Thyroid gland (tissue), 4 donors: ENCODE results near the gene GABPB1. TPM values are rescaled to one million over a fixed set of nuclear protein-coding genes. Genes with fewer than 3 reads are reported as not detected.
A peak's percentile ranks its signal among the peaks of the same experiment; 100 is the strongest.

ENCODE experiments used
- DNase-seq, 2 donors: peaks; one replicate each; pipeline ENCODE4 v3.0.0-alpha.2; 2019
- H3K27ac ChIP-seq, 3 donors: fragments of 200-600 bp; sonication (generic); 1 replicate in 2 of 3; 2 replicates in 1 of 3; pipeline ENCODE4 v1.5.1; 2016 to 2019; ENCODE audit warnings: mild to moderate bottlenecking in 1 of 3, moderate library complexity in 1 of 3
- H3K27me3 ChIP-seq: fragments of 200-600 bp; sonication (generic); one replicate; pipeline ENCODE4 v1.5.1; 2019
- H3K36me3 ChIP-seq, 2 donors: fragments of 200-600 bp; sonication (generic); one replicate each; pipeline ENCODE4 v1.5.1; 2016 to 2019
- H3K4me1 ChIP-seq, 2 donors: fragments of 200-600 bp; sonication (generic); one replicate each; pipeline ENCODE4 v1.5.1; 2017 to 2019
- H3K4me3 ChIP-seq, 3 donors: fragments of 200-600 bp; sonication (generic); replicated peaks in 1 of 3; 1 replicate in 2 of 3; 2 replicates in 1 of 3; pipeline ENCODE4 v1.5.1; 2016; ENCODE audit warnings: mild to moderate bottlenecking in 1 of 3
- H3K9me3 ChIP-seq: fragments of 200-600 bp; sonication (generic); one replicate; pipeline ENCODE4 v1.5.1; 2017
- CTCF ChIP-seq, 6 experiments: fragments of 200-600 bp in 3 of 6; fragments of 450-650 bp in 3 of 6; sonication (generic) in 3 of 6; IDR thresholded peaks; one replicate each; pipeline ENCODE4 v1.5.1; 2016 to 2019; ENCODE audit warnings: antibody characterized with exemption in 6 of 6, mild to moderate bottlenecking in 2 of 6, inconsistent platforms in 1 of 6, moderate library complexity in 1 of 6
- POLR2A ChIP-seq, 2 donors: fragments of 450-650 bp; IDR thresholded peaks; one replicate each; pipeline ENCODE4 v1.6.1; 2017; ENCODE audit warnings: antibody characterized with exemption in 2 of 2, mild to moderate bottlenecking in 2 of 2, moderate library complexity in 1 of 2
- WGBS, 2 donors: methylation state at CpG; one replicate each; pipeline ENCODE4 v1.1.5; 2017; 5-methylcytosine and 5-hydroxymethylcytosine counted together
- intact Hi-C: fragments of 100-400 bp; cut with DNase I; formaldehyde crosslinking; loops from one replicate; pipeline ENCODE4 v1.15.1; 2023
- total RNA-seq, 4 donors: library from RNA; depleted of rRNA; stranded (reverse); fragments of >200 nt; gene quantifications; one replicate each; pipeline ENCODE4 v1.2.3, GENCODE V29; 2016

Gene GABPB1
- total RNA-seq, 4 donors from 2014 or later = 22.2 to 30.0 (median 27.3) TPM

- intact Hi-C loops = no loop called here
- Histone ChIP-seq H3K9me3 (no peaks in the 10 kb centered on the region), H3K4me3 (no peak overlapping the region), H3K27me3 (no peaks in the 10 kb centered on the region), H3K4me1 (peaks cover 0 to 3% of the 10 kb centered on the region in 2 donors), H3K36me3 (no peaks in the 10 kb centered on the region), H3K27ac (no peak overlapping the region)
- TF ChIP-seq POLR2A (IDR thresholded peaks at IDR 0.05) = no peak
- peak; percentile 31 to 81 (median 70) for TF ChIP-seq CTCF (IDR thresholded peaks at IDR 0.05)
- WGBS, 2 donors = 51% methylated on average over 4 of the region's 4 CpGs
- peak; percentile 24 to 40 for DNase-seq
These were observed 39.0 kb downstream of the GABPB1 start for GRCh38 chr15:50315814-50316630.

GRCh38 chr15:50312636-50313035, 42.4 kb downstream of the GABPB1 start:
- Histone ChIP-seq H3K36me3 (no peaks in the 10 kb centered on the region), H3K9me3 (no peaks in the 10 kb centered on the region), H3K4me3 (no peak overlapping the region), H3K27ac (no peak overlapping the region), H3K4me1 (peaks cover 0 to 3% of the 10 kb centered on the region in 2 donors), H3K27me3 (no peaks in the 10 kb centered on the region)
- no peak for DNase-seq
- intact Hi-C loops = no loop called here
- WGBS, 2 donors = 86 to 98% methylated on average over 2 of the region's 2 CpGs
- TF ChIP-seq CTCF (IDR thresholded peaks at IDR 0.05) = no peak
- no peak for TF ChIP-seq POLR2A (IDR thresholded peaks at IDR 0.05)

- no peak overlapping the region for H3K4me3 ChIP-seq
- H3K27me3 ChIP-seq = no peaks in the 10 kb centered on the region
- intact Hi-C loops = no loop called here
- TF ChIP-seq POLR2A (IDR thresholded peaks at IDR 0.05) = no peak
- TF ChIP-seq CTCF (IDR thresholded peaks at IDR 0.05) = no peak
- H3K36me3 ChIP-seq = no peaks in the 10 kb centered on the region
- H3K27ac ChIP-seq = no peak overlapping the region
- no peak for DNase-seq
- no peaks in the 10 kb centered on the region for H3K4me1 ChIP-seq
- no peaks in the 10 kb centered on the region for H3K9me3 ChIP-seq
These were observed 47.2 kb downstream of the GABPB1 start for GRCh38 chr15:50307799-50308198.

GRCh38 chr15:50304836-50305235, 50.2 kb downstream of the GABPB1 start:
- no peak overlapping the region for H3K27ac ChIP-seq
- no peaks in the 10 kb centered on the region for H3K9me3 ChIP-seq
- 82 to 88% methylated on average over 1 of the region's 1 CpG for WGBS, 2 donors
- no peak for DNase-seq
- intact Hi-C loops = no loop called here
- no peak overlapping the region for H3K4me3 ChIP-seq
- TF ChIP-seq POLR2A (IDR thresholded peaks at IDR 0.05) (no peak), CTCF (IDR thresholded peaks at IDR 0.05) (no peak)
- H3K36me3 ChIP-seq = peaks cover 4 to 10% of the 10 kb centered on the region in 2 donors
- no peaks in the 10 kb centered on the region for H3K4me1 ChIP-seq
- H3K27me3 ChIP-seq = no peaks in the 10 kb centered on the region

- TF ChIP-seq POLR2A (IDR thresholded peaks at IDR 0.05) (no peak), CTCF (IDR thresholded peaks at IDR 0.05) (no peak)
- Histone ChIP-seq H3K4me3 (no peak overlapping the region), H3K36me3 (peaks cover 6 to 20% of the 10 kb centered on the region in 2 donors), H3K27ac (no peak overlapping the region), H3K9me3 (no peaks in the 10 kb centered on the region), H3K4me1 (no peaks in the 10 kb centered on the region), H3K27me3 (no peaks in the 10 kb centered on the region)
- DNase-seq = no peak
- intact Hi-C loops = no loop called here
- 95 to 100% methylated on average over 1 of the region's 1 CpG for WGBS, 2 donors
These were observed 52.4 kb downstream of the GABPB1 start for GRCh38 chr15:50302581-50302980.
